Erythroblast (primary cell): ENCODE measurements around the gene PSMB1.
"Not testable (repeated sequence)": the region's sequence is repeated elsewhere in the genome, so short reads cannot be mapped to it uniquely, and the experiment has no call there.

Experiments
- GATA1 ChIP-seq: IDR thresholded peaks from 2 replicates; pipeline ENCODE4 v1.6.1; 2011; ENCODE audit warnings: low read depth, mild to moderate bottlenecking, control low read depth, low read length, moderate library complexity
- POLR2A ChIP-seq: IDR thresholded peaks from 2 replicates; pipeline ENCODE4 v1.6.1; 2011; ENCODE audit warnings: mild to moderate bottlenecking, low read length

- not testable (repeated sequence) for TF ChIP-seq POLR2A, GATA1
Observed at GRCh38 chr6:170502268-170502667, 50.8 kb downstream of the PSMB1 start.
